Measurements from ENCODE around the gene BRAF.
"Not testable (repeated sequence)": the region's sequence is repeated elsewhere in the genome, so short reads cannot be mapped to it uniquely, and the experiment has no call there.

BRAF gene

DNA sequence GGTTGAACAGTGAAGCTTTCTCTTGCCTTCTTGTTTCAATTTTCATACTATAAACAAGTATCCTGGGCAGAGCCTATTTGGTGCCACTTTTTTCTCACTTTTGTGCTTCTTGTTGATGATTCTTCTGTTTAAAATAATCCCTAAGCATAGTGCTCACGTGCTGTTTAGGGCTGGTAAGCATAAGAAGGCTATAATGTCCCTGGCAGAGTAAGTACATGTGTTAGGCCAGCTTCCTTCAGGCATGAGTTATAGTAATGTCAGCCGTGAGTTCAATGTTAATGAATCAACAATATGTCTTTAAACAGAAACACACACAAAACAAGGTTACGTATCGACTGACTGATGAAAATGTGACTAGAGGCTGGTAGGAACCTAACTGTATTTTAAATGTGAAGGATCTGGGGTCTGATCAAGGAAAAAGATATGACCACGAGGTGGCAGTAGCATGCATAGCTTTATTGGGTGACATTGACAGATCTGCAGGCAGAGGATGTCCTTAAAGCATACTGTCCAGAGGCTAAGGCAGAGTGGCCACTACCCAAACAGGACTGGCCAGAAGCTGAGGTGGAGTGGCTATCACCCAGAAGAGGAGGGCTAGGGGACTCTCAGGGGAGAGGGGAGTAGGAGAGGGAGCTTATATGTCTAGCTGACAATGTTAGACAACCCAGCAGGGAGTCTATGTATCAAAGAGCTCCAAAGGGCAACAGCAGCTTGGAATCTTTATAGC is 113.7 kb downstream of the BRAF start:
- no peak overlapping the region for H3K27ac Mint-ChIP-seq
- H3K27me3 Mint-ChIP-seq, result no peaks in the 10 kb centered on the region
- no peaks in the 10 kb centered on the region for H3K9me3 Mint-ChIP-seq
- ATAC-seq (peak; percentile 72), DNase-seq (peak; percentile 55)
- H3K36me3 Mint-ChIP-seq (ENCODE audit: low read depth), result no peaks in the 10 kb centered on the region
- H3K4me3 Mint-ChIP-seq, result no peak overlapping the region
- H3K4me1 Mint-ChIP-seq, result peaks cover 14% of the 10 kb centered on the region

DNA sequence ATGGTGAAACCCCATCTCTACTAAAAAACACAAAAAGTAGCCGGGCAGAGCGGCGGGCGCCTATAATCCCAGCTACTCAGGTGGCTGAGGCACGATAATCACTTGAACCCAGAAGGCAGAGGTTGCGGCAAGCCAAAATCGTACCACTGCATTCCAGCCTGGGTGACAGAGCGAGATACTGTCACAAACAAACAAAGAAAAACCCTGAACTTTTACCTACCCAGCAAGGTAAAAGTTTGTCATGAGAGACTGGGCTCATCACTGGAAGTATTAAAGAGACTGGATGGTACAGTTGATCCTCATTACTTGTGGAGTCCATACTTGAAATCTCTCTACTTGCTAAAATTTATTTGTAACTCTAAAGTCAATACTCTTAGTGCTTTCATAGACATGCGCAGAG is 114.3 kb downstream of the BRAF start:
- H3K4me3 Mint-ChIP-seq, result no peak overlapping the region
- no peaks in the 10 kb centered on the region for H3K9me3 Mint-ChIP-seq
- H3K4me1 Mint-ChIP-seq, result peaks cover 14% of the 10 kb centered on the region
- ATAC-seq (no peak), DNase-seq (no peak)
- no peaks in the 10 kb centered on the region for H3K27me3 Mint-ChIP-seq
- H3K27ac Mint-ChIP-seq, result no peak overlapping the region
- no peaks in the 10 kb centered on the region for H3K36me3 Mint-ChIP-seq (ENCODE audit: low read depth)

DNA sequence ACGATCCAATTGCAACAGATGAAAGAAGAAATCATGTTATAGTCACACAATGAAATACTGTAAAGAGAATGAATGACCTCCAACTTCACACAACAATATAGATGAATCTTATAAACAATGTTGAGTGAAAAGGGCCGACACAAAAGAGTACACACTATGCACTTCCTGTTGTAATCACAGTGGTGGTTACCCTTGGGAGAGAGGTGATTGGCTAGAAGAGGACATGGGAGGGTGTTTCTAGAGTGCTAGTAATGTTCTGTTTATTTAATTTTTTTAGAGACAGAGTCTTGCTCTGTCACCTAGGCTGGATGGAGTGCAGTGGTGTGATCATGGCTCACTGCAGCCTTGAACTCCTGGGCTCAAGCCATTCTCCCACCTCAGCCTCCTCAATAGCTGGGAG is 145.8 kb downstream of the BRAF start:
- ATAC-seq, result no peak
- Mint-ChIP-seq H3K27ac (no peak overlapping the region), H3K9me3 (no peaks in the 10 kb centered on the region), H3K4me1 (no peaks in the 10 kb centered on the region), H3K27me3 (no peaks in the 10 kb centered on the region), H3K36me3 (ENCODE audit: low read depth) (peaks cover 19% of the 10 kb centered on the region), H3K4me3 (no peak overlapping the region)
- DNase-seq, result no peak

DNA sequence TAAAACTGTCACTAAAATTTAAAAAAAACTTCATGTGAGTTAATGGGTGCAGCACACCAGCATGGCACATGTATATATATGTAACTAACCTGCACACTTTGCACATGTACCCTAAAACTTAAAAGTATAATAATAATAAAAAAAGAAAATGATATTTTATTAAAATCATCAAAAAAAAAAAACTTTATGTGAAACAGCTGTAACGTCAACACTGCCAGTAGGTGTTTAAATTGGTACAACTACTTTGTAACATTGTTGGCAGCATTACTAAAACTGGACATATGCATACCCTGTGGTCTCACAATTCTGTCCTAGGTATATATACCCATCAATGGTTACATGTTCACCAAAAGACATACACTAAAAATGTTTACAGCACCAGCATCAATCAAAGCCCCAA is 146.2 kb downstream of the BRAF start:
- H3K27ac Mint-ChIP-seq, result no peak overlapping the region
- H3K4me1 Mint-ChIP-seq, result no peaks in the 10 kb centered on the region
- peaks cover 22% of the 10 kb centered on the region for H3K36me3 Mint-ChIP-seq (ENCODE audit: low read depth)
- H3K4me3 Mint-ChIP-seq, result no peak overlapping the region
- no peaks in the 10 kb centered on the region for H3K27me3 Mint-ChIP-seq
- DNase-seq, result no peak
- H3K9me3 Mint-ChIP-seq, result no peaks in the 10 kb centered on the region
- no peak for ATAC-seq

DNA sequence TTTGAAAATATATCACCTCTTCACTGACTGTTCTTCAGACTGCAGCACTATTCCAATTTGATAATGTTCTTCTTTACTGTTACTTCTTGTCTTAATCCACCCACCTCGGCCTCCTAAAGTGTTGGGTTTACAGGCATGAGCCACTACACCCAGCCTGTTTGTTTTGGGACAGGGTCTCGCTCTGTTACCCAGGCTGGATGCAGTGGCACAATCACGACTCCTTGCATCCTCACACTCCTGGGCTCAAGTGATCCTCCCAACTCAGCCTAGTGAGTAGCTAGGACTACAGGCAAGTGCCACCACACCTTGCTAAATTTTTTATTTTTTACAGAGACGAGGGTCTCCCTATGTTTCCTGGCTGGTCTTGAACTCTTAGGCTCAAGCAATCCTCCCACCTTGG is 150.4 kb downstream of the BRAF start:
- no peak overlapping the region for H3K27ac Mint-ChIP-seq
- no peak for ATAC-seq
- H3K27me3 Mint-ChIP-seq, result no peaks in the 10 kb centered on the region
- H3K9me3 Mint-ChIP-seq, result no peaks in the 10 kb centered on the region
- H3K4me3 Mint-ChIP-seq, result no peak overlapping the region
- no peak for DNase-seq
- no peaks in the 10 kb centered on the region for H3K4me1 Mint-ChIP-seq
- peaks cover 40% of the 10 kb centered on the region for H3K36me3 Mint-ChIP-seq (ENCODE audit: low read depth)

DNA sequence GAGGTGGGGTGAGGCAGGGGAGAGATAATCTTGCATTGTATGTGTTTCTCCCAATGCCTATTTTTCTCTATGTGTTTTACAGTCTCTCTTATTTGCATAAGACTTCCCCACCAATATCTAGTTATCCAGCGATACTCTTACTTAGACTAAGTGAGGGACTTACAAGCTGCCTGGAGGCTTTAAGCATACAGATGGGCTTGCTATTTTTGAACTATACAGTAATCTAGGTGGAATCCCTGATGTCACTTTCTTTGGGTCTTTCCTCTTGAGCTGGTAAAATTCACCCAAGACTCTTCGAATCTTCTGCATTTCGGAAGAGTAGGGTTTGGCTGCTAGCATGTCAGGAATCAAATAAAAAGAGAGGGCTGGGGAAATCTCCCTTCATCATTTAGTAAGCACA is 151.6 kb downstream of the BRAF start:
- no peak overlapping the region for H3K4me3 Mint-ChIP-seq
- H3K4me1 Mint-ChIP-seq, result no peaks in the 10 kb centered on the region
- no peaks in the 10 kb centered on the region for H3K9me3 Mint-ChIP-seq
- no peaks in the 10 kb centered on the region for H3K27me3 Mint-ChIP-seq
- no peak for DNase-seq
- peaks cover 45% of the 10 kb centered on the region for H3K36me3 Mint-ChIP-seq (ENCODE audit: low read depth)
- H3K27ac Mint-ChIP-seq, result no peak overlapping the region
- ATAC-seq, result no peak

DNA sequence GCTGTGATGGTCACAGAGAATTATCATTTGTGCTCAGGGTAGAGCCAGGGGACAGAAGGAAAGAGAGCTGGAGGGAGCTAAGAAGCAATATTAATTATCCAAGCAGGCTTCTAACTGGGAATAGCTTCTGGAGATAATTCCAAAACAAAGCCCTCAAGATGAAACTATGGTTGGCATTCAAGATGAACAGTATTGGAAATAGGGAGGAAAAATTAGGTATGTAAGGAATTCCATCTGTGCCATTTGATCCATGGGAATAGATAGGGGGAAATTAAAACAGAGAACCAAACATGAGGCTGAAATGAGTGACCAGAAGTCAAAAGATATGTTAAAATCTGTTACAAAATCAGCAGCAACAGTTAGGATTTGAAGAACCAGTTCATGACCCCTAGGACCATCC is 152.9 kb downstream of the BRAF start:
- no peak for DNase-seq
- Mint-ChIP-seq H3K27ac (no peak overlapping the region), H3K27me3 (no peaks in the 10 kb centered on the region), H3K9me3 (no peaks in the 10 kb centered on the region), H3K4me3 (no peak overlapping the region), H3K4me1 (no peaks in the 10 kb centered on the region), H3K36me3 (ENCODE audit: low read depth) (peaks cover 50% of the 10 kb centered on the region)
- ATAC-seq, result no peak

DNA sequence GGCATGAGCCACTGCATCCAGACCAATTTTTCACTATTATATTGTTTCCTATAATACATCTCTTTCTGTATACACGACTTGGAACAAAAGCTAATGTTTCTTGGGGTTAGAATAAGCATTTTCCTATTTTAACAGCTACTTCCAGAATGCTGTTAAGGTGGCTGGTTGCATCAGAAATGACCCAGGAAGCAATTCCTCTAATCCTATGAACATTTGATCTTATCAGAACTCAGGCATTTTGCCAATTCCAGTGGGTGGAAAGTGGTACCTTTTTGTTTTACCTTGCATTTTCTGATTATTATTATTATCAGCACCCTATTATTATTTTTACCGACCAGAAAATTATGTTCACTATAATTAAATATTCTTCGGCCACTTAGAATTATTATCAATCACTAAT is 154.9 kb downstream of the BRAF start:
- Mint-ChIP-seq H3K27ac (no peak overlapping the region), H3K4me3 (no peak overlapping the region), H3K4me1 (no peaks in the 10 kb centered on the region), H3K36me3 (ENCODE audit: low read depth) (peaks cover 49% of the 10 kb centered on the region), H3K27me3 (no peaks in the 10 kb centered on the region), H3K9me3 (no peaks in the 10 kb centered on the region)
- no peak for ATAC-seq
- no peak for DNase-seq

DNA sequence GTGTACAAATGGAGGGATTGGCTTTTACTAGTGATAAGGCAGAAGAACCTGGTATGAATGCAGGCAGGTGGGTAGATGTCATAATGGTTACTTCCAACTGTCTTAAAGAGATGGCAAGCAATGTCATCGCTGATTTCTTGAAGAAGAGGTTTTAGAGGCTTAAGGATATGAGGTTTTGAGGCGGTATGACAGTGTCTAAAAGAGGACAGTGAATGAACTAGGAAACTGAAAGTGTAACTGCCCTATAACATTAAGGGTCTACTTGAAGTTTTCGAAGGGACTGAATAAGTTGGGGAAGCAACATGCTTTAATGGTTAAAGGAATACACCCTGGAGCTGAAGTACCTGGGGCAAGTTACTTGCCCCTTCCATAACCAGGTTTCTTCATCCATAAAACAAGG is 157.3 kb downstream of the BRAF start:
- H3K4me1 Mint-ChIP-seq, result no peaks in the 10 kb centered on the region
- DNase-seq (no peak), ATAC-seq (no peak)
- H3K36me3 Mint-ChIP-seq (ENCODE audit: low read depth), result peaks cover 47% of the 10 kb centered on the region
- no peaks in the 10 kb centered on the region for H3K9me3 Mint-ChIP-seq
- no peaks in the 10 kb centered on the region for H3K27me3 Mint-ChIP-seq
- no peak overlapping the region for H3K4me3 Mint-ChIP-seq
- no peak overlapping the region for H3K27ac Mint-ChIP-seq

DNA sequence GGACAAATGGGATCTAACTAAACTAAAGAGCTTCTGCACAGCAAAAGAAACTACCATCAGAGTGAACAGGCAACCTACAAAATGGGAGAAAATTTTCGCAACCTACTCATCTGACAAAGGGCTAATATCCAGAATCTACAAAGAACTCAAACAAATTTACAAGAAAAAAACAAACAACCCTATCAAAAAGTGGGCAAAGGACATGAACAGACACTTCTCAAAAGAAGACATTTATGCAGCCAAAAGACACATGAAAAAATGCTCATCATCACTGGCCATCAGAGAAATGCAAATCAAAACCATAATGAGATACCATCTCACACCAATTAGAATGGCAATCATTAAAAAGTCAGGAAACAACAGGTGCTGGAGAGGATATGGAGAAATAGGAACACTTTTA is 159.3 kb downstream of the BRAF start:
- H3K4me3 Mint-ChIP-seq, H3K27ac Mint-ChIP-seq, H3K4me1 Mint-ChIP-seq, DNase-seq, ATAC-seq, H3K27me3 Mint-ChIP-seq, H3K9me3 Mint-ChIP-seq: not testable (repeated sequence)
- H3K36me3 Mint-ChIP-seq (ENCODE audit: low read depth), result peaks cover 38% of the 10 kb centered on the region

DNA sequence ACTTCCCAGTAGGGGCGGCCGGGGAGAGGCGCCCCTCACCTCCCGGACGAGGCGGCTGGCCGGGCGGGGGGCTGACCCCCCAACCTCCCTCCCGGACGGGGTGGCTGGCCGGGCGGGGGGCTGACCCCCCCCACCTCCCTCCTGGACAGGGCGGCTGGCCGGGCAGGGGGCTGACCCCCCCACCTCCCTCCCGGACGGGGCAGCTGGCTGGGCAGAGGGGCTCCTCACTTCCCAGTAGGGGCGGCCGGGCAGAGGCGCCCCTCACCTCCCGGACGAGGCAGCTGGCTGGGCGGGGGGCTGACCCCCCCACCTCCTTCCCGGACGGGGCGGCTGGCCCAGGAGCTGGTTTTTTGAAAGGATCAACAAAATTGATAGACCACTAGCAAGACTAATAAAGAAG is 161.6 kb downstream of the BRAF start:
- not testable (repeated sequence) for ATAC-seq, H3K4me3 Mint-ChIP-seq, DNase-seq, H3K27me3 Mint-ChIP-seq, H3K4me1 Mint-ChIP-seq, H3K9me3 Mint-ChIP-seq, H3K27ac Mint-ChIP-seq
- H3K36me3 Mint-ChIP-seq (ENCODE audit: low read depth), result peaks cover 28% of the 10 kb centered on the region

DNA sequence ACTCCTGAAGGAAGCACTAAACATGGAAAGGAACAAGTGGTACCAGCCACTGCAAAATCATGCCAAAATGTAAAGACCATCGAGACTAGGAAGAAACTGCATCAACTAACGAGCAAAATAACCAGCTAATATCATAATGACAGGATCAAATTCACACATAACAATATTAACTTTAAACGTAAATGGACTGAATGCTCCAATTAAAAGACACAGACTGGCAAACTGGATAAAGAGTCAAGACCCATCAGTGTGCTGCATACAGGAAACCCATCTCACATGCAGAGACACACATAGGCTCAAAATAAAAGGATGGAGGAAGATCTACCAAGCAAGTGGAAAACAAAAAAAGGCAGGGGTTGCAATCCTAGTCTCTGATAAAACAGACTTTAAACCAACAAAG is 163.4 kb downstream of the BRAF start:
- not testable (repeated sequence) for H3K27me3 Mint-ChIP-seq

DNA sequence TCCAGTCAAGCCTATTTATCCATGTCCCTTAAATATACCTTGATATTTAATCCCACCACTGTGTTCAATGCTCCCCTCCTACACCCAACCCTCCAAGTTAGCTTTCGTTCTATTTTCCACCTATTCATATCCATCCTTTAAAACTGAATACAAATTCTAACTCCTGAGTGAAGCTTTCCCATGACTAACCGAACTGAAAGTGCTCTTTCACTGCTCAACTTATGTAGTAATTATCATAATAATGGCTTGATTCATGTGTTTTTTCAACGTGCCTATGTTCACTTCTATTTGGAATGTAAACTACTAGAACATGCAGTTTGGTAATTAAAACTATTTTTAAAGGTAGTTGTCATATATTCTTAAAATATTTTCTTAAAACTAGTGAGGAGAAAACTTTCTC is 170.2 kb downstream of the BRAF start:
- DNase-seq, result no peak
- Mint-ChIP-seq H3K9me3 (no peaks in the 10 kb centered on the region), H3K36me3 (ENCODE audit: low read depth) (peaks cover 13% of the 10 kb centered on the region), H3K27ac (no peak overlapping the region), H3K27me3 (no peaks in the 10 kb centered on the region), H3K4me3 (no peak overlapping the region), H3K4me1 (no peaks in the 10 kb centered on the region)
- no peak for ATAC-seq

More for the DNA sequence above, 163.4 kb downstream of the BRAF start:
- not testable (repeated sequence) for H3K4me1 Mint-ChIP-seq, H3K9me3 Mint-ChIP-seq, ATAC-seq, H3K27ac Mint-ChIP-seq, H3K4me3 Mint-ChIP-seq, DNase-seq
- peaks cover 16% of the 10 kb centered on the region for H3K36me3 Mint-ChIP-seq (ENCODE audit: low read depth)

DNA sequence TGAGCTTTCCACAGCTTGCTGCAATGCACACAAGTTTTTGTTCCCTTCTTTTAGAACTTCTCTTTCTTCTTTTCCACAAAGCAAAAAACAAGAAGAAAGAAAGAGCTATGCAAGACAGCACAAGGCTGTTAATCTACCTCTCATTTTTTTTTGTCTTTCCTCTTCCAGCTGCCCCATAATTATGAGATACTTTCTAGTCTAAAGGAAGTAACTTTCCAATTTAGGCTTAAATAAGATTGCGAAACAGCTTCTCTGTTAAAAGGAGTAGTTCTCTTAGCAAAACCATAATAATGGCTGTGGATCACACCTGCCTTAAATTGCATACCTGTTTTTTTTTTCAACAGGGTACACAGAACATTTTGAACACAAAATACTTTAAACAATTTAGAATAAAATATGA is 172.2 kb downstream of the BRAF start:
- ATAC-seq, result no peak
- no peak overlapping the region for H3K27ac Mint-ChIP-seq
- no peak overlapping the region for H3K4me3 Mint-ChIP-seq
- H3K27me3 Mint-ChIP-seq, result no peaks in the 10 kb centered on the region
- DNase-seq, result no peak
- H3K9me3 Mint-ChIP-seq, result no peaks in the 10 kb centered on the region
- peaks cover 12% of the 10 kb centered on the region for H3K36me3 Mint-ChIP-seq (ENCODE audit: low read depth)
- no peaks in the 10 kb centered on the region for H3K4me1 Mint-ChIP-seq

DNA sequence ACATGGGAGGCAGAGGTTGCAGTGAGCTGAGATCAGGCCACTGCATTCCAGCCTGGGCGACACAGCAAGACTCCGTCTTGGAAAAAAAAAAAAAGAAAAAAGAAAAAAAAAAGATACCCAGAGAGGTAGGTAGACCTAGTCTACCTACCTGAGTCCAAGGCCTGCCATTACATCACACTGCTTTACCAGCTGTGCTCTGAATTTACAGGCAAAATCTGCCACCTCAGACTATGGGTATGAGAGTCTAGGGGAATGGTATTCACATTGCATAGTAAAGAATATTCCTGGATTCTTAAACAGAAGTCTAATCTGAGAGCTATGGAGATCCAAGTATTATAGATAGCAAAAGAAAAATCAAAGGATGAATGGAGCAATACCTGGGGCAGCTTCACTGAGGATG is 178.0 kb downstream of the BRAF start:
- no peak overlapping the region for H3K27ac Mint-ChIP-seq
- no peaks in the 10 kb centered on the region for H3K9me3 Mint-ChIP-seq
- no peak overlapping the region for H3K4me3 Mint-ChIP-seq
- ATAC-seq (no peak), DNase-seq (no peak)
- H3K27me3 Mint-ChIP-seq, result no peaks in the 10 kb centered on the region
- H3K36me3 Mint-ChIP-seq (ENCODE audit: low read depth), result peaks cover 21% of the 10 kb centered on the region
- H3K4me1 Mint-ChIP-seq, result no peaks in the 10 kb centered on the region
